ENCODE data around the gene FBLN1.

FBLN1 gene

DNA sequence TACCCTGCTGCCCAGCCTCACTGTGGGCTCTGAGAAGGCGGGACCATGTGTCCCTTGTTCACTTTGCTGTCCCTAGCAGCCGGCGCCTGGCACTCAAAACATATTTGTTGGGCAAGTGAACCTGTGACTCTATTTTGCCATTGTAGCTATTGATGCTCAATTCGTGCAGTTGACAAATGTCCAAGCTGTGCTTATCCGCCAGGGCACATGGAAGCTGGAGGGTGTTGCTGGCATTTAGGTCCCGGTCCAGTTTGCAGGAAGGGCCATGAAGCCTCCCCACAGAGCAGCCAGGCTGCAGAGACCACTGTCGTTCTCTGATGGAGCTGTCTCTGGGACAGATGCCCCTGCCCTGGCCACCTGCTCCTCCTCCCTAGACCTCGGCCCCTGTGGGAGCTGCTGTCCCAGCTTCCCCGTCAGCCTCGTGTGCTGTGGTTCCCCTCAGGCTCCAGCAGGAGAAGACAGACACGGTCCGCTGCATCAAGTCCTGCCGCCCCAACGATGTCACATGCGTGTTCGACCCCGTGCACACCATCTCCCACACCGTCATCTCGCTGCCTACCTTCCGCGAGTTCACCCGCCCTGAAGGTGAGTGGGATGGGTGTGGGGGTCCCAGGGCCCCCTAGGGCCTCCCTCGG lies 71.5 kb downstream of the FBLN1 start:
- TF ChIP-seq, protein P1, sequence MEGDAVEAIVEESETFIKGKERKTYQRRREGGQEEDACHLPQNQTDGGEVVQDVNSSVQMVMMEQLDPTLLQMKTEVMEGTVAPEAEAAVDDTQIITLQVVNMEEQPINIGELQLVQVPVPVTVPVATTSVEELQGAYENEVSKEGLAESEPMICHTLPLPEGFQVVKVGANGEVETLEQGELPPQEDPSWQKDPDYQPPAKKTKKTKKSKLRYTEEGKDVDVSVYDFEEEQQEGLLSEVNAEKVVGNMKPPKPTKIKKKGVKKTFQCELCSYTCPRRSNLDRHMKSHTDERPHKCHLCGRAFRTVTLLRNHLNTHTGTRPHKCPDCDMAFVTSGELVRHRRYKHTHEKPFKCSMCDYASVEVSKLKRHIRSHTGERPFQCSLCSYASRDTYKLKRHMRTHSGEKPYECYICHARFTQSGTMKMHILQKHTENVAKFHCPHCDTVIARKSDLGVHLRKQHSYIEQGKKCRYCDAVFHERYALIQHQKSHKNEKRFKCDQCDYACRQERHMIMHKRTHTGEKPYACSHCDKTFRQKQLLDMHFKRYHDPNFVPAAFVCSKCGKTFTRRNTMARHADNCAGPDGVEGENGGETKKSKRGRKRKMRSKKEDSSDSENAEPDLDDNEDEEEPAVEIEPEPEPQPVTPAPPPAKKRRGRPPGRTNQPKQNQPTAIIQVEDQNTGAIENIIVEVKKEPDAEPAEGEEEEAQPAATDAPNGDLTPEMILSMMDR (conservative IDR thresholded peaks at IDR 0.05) = no peak
- no peak for TF ChIP-seq ZFX (IDR thresholded peaks at IDR 0.05)

DNA sequence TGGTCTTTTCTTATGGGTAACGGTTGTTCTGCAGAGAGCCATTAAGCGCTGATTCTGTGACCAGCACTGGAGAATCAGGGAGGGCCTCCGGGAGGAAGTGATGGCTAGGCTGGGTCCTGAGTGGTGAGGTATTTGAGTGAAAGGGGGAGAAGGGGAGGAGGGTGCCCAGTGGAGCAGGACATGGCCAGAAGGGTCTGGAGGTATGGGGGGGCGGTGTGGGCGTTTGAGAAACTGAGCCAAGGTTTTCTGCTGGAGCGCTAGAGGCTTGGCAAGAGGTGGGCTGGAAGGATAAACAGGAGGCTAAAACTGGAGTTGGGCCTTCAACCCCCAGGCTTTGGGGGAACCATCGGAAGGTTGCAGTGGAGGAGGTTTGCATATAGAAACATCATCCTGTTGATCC lies 72.5 kb downstream of the FBLN1 start:
- no peak overlapping the region for H3K27ac ChIP-seq
- TF ChIP-seq, protein P1 (conservative IDR thresholded peaks at IDR 0.05) = no peak
- TF ChIP-seq ZFX (IDR thresholded peaks at IDR 0.05) = no peak

More for the DNA sequence above, 71.5 kb downstream of the FBLN1 start:
- H3K27ac ChIP-seq = no peak overlapping the region

DNA sequence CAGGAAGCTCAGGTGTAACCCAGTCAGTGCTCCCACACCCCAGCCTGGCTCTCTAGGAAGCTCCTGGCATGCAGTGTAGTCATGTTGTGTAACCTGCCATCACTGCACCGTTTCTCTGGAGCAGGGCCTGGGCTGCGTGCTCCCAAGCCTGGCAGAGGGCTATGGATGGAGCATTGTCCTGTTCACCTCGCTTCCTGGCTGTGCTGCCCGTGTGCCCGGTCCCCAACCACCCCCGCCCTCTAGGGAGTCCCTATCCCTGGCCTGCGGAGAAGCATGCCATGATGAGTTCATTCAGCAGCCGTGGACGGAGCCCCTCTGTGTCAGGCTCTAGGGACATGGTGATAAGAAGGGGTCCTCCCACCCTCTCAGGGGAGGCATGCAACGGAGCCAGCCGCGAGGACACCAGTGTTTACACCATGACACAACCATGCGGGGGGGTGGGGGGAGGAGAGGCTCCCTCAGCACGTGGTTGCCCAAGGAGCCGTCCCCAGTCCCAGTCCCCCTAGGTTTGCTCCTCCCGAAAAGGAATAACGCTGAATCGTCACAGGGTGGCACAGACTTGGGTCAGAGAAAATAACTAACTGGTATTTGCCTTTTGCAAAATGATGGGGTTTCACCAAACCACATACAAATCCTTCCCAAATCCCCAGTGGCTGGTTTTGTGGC lies 73.1 kb downstream of the FBLN1 start:
- no peak overlapping the region for H3K27ac ChIP-seq
- TF ChIP-seq ZFX (IDR thresholded peaks at IDR 0.05) = no peak
- TF ChIP-seq, protein P1 (conservative IDR thresholded peaks at IDR 0.05) = no peak

DNA sequence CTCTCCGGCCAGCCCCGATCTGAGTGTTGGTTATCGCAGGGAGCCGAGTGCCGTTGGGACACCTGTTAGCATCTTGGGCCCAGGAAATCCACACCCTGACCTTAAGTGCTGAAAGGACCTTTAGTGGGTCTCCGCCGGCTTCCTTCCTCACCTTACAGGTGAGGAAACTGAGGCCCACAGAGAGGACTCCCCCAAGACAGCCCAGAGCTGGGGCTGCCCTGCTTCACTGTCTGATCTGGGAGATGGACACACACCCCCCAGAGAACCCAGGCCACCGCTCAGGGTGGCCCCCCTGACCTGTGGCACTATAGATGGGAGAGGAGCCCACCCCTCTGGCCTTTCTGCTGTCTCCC lies 73.6 kb downstream of the FBLN1 start:
- no peak overlapping the region for H3K27ac ChIP-seq
- TF ChIP-seq, protein P1 (conservative IDR thresholded peaks at IDR 0.05) = no peak
- no peak for TF ChIP-seq ZFX (IDR thresholded peaks at IDR 0.05)

DNA sequence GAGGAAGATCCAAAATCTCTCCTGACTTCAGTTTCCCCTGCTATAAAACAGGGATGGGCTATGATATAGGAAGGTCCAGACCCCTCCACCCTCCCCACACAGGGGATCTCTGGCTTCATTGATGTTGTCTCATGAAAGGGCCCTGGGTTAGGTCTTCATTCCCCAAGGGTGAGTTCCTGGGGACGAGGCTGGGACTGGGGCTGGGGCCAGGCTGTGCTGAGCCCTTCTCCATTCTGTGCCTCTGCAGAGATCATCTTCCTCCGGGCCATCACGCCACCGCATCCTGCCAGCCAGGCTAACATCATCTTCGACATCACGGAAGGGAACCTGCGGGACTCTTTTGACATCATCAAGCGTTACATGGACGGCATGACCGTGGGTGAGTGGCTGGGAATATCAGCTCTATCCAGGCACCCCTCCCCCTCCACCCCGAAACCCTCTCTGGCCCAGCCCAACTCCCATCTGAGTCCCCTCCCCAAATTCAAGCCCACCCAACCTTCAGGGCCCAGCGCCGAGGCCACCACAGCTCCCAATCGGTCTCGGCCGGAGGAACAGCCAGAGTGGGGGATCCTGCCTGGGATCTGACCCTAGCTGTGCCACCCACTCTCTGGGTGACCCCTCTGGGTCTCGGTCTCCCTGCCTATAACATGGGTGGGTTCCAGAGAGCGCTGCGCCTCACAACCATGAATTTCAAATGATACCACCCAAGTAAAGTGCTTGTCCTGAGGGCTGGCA lies 74.2 kb downstream of the FBLN1 start:
- H3K27ac ChIP-seq = no peak overlapping the region
- TF ChIP-seq, protein P1 (conservative IDR thresholded peaks at IDR 0.05) = no peak
- TF ChIP-seq ZFX (IDR thresholded peaks at IDR 0.05) = no peak

DNA sequence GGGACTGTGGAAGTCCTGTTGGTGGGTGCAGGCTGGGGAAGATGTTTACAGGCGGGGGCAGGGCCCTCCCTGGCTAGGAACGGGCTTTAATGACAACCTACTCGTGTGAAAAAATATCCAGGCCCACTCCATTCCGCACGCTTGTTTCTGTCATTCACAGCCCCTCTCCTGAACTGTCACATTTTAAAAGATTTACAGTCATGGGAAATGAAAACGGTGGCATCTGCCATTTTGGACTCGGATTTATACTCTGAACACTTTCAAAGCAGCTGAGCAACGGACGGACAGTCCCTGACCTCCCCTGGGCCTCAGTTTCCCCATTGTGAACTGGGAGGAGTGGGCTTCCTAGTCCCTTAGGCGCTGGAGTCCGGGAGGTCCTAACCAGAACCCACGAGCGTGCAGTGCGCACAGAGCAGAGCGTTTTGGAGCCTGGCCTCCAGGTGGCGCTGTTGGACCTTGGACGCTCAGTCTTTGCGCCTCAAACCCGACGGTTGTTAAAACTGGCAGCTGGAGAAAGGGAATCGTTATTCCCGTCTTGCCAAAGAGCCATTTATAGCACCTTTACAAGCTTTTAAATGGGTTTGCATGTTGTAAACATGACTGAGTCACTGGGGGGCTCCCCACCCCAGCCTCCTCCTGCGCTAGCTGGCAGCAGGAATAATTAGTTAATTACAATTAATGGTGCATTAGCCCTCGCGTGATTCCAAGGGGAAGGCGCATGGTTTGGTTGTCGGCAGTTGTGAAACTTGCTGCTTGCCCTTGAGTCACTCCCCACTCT lies 75.3 kb downstream of the FBLN1 start:
- TF ChIP-seq ZFX (IDR thresholded peaks at IDR 0.05) = no peak
- TF ChIP-seq, protein P1 (conservative IDR thresholded peaks at IDR 0.05) = peak; percentile 96
- no peak overlapping the region for H3K27ac ChIP-seq

Data from C4-2B (cell line).